Kidney tubule cell (primary cell): Measurements from ENCODE around the gene RAP1B.
A peak's percentile ranks its signal among the peaks of the same experiment; 100 is the strongest.

Source experiments
- DNase-seq: peaks from one replicate; pipeline ENCODE4 v3.0.0-alpha.2; 2018; ENCODE audit warnings: low spot score

Gene RAP1B

GRCh38 chr12:68610370-68611093 lies at the start of gene RAP1B:
RAP1B (plus strand) TSS chr12:68610899; CDS start chr12:68648725, 37,826 bp downstream.
- peak; percentile 93 for DNase-seq

GRCh38 chr12:68561830-68562229 lies 48.9 kb upstream of the RAP1B start:
- no peak for DNase-seq

- DNase-seq = no peak
Measured at GRCh38 chr12:68564166-68564565, 46.5 kb upstream of the RAP1B start.

GRCh38 chr12:68565391-68565903 lies 45.3 kb upstream of the RAP1B start:
- peak; percentile 70 for DNase-seq

- DNase-seq = no peak
Measured at GRCh38 chr12:68568922-68569569, 41.7 kb upstream of the RAP1B start.

GRCh38 chr12:68572661-68573060 lies 38.0 kb upstream of the RAP1B start:
- peak; percentile 19 for DNase-seq

- DNase-seq = no peak
Measured at GRCh38 chr12:68573406-68573805, 37.3 kb upstream of the RAP1B start.

- no peak for DNase-seq
Measured at GRCh38 chr12:68577949-68578348, 32.8 kb upstream of the RAP1B start.

- no peak for DNase-seq
Measured at GRCh38 chr12:68578765-68579164, 31.9 kb upstream of the RAP1B start.

- no peak for DNase-seq
Measured at GRCh38 chr12:68579254-68579653, 31.4 kb upstream of the RAP1B start.

- no peak for DNase-seq
Measured at GRCh38 chr12:68580911-68581310, 29.8 kb upstream of the RAP1B start.

GRCh38 chr12:68581926-68582325 lies 28.8 kb upstream of the RAP1B start:
- peak; percentile 40 for DNase-seq

GRCh38 chr12:68585966-68586365 lies 24.7 kb upstream of the RAP1B start:
- DNase-seq = no peak

GRCh38 chr12:68587448-68587873 lies 23.2 kb upstream of the RAP1B start:
- DNase-seq = peak; percentile 55

GRCh38 chr12:68589194-68589593 lies 21.5 kb upstream of the RAP1B start:
- DNase-seq = no peak

- no peak for DNase-seq
Measured at GRCh38 chr12:68591734-68592418, 18.8 kb upstream of the RAP1B start.

GRCh38 chr12:68595241-68595640 lies 15.5 kb upstream of the RAP1B start:
- DNase-seq = no peak

- no peak for DNase-seq
Measured at GRCh38 chr12:68601767-68602166, 8.9 kb upstream of the RAP1B start.

GRCh38 chr12:68602720-68603119 lies 8.0 kb upstream of the RAP1B start:
- no peak for DNase-seq

- no peak for DNase-seq
Measured at GRCh38 chr12:68608191-68608590, 2.5 kb upstream of the RAP1B start.

GRCh38 chr12:68609998-68610369 lies 715 bp upstream of the RAP1B start:
- DNase-seq = no peak

- peak; percentile 56 for DNase-seq
Measured at GRCh38 chr12:68611094-68611805, 551 bp downstream of the RAP1B start.
